COR-L47 (cell line): ENCODE data around the gene APBB2.
A peak's percentile ranks its signal among the peaks of the same experiment; 100 is the strongest.

Experiments used
- DNase-seq: peaks from one replicate; lab custom pipeline; 2025; lab: John Stamatoyannopoulos, UW

The APBB2 gene

DNA sequence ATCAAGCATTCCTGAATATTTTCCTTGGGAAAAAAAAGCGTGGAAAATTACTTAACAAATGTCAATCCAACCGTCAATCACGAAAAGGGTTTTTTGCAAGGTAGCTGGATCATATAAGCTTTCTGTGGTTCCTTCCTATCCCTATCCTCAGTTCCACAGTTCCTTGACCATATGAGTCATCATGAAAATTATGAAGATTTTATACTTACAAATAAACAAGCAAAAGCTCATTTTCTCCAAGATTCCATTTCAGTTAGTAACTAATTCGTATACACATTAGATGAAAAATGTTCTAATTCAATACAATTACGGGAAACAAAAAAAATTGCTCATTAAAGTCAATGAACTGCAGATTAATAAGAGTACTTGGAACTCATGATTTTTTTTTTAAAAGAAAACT lies 235.8 kb downstream of the APBB2 start:
- DNase-seq, result no peak

DNA sequence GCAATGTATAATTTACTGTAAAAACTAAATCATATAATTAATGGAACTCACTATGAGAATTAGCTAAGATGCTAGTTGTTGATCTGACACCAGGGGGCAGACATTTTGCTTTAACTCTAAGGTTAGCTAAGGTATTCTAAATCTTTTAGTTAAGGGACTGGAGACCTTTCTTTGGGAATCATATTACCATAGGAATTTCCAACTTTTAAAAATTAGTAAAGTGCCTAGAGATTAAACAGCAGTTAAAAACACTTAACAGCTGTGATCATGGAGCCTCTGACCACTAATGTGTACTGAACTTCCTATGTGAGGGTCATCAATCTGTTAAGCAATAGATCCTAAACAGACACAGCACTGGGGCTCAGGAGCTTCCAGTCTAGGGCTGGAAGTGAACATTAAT lies 238.0 kb downstream of the APBB2 start:
- DNase-seq, result peak; percentile 68

DNA sequence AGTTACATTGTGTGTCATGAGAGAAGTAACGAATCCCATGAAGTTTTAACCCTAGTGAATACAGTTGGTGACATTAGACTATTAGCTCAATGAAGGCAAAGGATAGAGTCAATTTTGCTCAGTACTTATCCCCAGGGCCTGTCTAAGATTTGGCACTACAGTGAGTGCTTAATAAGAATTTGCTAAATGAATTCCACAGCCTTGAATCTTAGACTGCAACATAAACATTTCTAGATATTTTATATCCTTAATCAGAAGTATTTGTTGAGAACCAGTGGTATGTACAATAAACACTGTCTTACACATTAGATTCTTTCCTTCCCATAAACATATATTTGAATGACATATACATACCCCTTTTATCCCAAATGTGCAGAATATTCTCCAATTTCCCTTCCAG lies 241.6 kb downstream of the APBB2 start:
- no peak for DNase-seq

DNA sequence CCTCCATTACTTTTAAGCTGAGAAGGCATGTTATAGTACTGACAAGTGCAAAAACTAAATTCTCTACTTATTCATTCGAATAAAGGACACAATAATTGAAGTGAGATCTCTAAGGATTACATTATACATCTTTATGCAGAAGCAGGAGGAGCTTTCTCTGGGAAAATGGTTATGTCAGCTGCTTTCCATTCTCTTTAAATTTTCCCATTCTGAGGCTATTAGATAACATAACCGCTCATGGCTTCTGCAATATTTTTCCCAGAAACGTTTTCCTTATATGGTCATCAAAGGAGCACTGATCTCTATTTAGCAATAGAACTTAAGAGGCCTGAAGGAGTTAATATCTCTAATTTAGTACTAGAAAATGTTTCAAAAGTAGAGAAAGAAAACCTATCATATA lies 243.0 kb downstream of the APBB2 start:
- no peak for DNase-seq

DNA sequence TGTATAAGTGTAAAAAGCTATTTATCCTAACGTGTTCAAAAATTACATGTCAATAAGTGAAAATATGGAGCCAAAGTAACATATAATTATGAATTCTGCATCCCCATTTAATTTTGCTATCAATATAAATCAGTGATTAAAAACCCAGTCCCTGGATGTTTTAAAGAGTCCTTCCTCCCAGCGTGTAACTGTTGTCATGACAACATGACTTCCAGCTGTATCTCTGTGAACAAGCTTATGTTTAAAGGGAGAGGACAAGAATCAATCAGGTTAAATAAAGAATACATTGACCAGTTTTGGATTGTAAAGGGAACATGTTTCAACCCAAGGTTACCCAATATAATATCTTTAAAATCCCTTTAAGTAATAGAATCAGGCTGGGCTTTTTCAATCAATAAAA lies 244.8 kb downstream of the APBB2 start:
- peak; percentile 7 for DNase-seq

DNA sequence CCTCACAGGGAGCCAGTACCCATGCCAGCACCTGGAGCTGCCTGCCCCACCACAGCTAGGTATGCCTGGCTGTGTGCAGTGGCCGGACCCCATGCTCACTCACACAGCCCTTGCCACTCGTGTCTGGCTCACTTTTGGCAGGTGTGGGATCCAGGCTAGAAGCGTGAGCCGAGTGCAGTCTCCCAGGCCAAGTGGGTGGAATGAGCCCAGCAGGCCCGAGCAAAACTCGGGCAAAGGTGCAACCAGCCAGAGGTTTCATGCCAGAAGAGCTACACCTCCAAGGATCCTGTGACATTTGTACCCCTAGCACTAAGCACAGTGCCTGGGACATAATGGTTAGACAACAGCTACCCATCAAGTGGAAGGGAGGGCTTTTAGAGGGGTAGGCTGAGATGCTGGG lies 246.8 kb downstream of the APBB2 start:
- no peak for DNase-seq

DNA sequence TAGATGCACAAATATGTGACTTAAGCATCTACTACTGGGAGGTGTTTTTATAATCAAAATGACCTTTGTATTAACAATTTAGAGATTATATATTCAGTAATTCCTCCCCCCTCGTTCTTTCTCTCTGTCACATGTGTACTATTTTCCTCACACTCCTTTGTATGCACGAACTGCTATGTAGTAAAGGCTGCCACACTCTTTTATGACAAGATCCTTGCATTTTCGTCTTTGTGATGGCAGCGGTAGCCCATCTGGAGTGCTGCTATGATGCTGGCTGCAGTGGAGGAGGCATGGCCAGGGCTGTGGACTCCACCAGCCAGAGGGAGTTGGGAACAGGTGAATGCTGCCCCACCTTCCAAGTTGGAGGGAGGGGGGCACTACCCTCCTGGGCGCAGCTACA lies 248.3 kb downstream of the APBB2 start:
- no peak for DNase-seq

DNA sequence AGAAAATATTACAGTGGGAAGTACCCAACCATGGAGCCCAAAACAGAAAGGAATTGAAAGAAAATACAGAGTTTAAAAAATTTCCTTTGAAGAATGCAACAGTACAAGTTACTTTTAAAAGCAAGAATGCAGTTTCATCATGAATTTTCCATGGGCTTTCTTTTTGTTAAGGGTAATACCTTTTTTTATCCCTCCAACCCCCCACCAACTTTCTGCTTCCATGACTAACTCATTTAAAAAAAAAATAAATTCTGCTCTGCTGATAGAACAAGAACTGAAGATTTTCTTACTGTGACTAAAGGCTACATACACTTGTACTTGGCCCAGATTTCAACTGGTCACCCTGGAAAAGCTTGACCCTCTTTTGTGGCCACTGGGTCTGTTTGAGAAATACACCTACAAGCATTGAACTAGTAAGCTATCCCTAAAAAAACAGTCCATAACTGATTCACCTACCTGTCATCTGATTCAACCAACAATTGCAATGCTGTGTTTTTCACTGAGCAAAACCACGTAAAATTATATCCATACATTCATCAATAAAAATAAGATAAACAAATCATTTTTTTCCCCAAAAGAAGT lies 250.4 kb downstream of the APBB2 start:
- DNase-seq, result no peak

DNA sequence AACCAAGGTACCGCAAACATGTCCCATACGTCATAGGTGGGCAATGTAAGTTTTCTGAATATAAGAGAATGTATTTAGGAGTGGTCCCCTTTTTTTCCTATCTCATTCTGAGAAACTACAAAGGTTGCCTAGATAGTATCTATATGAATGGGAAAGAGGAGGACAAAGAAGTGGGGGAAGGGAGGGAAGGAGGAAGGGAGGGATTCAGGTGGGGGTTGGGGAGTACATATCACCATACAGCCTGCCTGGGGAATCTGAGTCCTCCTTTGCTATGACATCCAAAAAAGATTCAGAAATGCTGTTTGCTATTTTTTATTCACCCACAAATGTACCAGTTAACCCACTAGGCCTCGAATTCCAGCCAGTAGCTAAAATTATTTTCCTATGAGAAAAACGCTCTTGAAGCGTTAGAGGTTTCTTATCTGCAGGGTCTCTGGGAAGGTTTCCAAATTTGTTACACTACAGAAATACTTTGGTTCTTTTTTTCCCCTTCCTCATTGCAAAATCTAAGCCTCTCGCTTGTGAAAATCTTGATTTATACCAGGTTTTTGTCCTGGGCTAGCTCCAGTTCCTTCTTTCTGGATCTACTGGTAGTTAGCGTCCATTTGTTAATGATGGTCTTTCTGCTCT lies 251.7 kb downstream of the APBB2 start:
- DNase-seq, result no peak

DNA sequence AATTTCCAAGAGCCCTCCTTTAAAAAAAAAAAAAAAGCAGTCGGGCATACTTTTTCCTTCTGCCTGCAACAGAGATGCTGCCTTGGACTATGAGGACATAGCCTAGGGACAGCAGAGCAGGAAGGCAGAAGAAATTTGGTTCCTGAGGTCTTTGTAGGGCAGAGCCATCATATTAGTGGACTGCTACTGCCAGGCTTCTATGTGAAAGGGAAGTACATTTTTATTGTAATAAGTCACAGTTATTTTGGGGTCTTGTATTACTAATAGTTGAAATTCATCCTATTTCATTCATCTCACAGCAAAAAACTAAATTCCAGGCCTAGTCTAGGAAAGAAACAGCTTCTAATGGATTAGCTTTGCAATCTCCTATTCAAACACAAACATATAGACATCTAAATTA lies 253.4 kb downstream of the APBB2 start:
- no peak for DNase-seq

DNA sequence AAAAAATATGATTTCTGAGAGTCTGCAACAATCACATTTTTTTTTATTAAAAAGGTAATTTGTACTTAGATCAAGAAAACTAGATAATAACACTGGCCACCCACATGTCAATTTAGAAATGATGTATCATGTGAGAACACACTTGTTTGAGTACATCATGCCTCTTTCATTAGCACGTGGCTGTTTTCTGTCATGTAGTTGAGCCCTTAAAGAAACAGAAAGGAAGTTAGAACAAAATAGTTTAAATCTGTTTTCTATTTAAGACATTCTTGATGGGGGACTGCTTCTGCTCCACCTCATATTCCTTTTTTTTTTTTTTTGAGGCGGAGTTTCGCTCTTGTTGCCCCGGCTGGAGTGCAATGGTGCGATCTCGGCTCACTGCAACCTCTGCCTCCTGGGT lies 257.1 kb downstream of the APBB2 start:
- DNase-seq, result no peak

DNA sequence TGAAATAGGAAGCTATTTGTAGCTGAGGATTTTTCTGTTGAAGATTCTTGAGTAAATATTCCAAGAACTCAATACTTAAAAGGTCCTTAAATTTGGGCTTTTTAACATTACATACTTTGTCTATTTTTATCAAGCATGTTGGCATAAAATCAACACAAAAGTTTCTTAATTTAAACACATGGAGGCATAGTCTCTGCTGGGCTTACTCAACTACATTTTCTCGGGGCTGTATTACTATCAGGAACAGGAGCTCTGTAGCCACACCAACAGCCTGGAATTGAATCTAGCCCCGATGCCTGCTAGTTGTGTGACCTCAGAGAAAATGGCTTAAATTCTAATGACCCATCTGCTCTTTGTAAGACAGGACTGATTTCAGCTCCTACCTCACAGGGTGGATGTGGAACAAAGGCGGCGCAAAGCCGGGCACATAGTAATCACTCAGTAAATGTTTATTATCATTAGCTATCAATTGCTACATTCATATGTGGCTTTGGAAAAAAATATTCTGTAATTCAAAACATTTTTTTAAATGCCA lies 257.6 kb downstream of the APBB2 start:
- no peak for DNase-seq

DNA sequence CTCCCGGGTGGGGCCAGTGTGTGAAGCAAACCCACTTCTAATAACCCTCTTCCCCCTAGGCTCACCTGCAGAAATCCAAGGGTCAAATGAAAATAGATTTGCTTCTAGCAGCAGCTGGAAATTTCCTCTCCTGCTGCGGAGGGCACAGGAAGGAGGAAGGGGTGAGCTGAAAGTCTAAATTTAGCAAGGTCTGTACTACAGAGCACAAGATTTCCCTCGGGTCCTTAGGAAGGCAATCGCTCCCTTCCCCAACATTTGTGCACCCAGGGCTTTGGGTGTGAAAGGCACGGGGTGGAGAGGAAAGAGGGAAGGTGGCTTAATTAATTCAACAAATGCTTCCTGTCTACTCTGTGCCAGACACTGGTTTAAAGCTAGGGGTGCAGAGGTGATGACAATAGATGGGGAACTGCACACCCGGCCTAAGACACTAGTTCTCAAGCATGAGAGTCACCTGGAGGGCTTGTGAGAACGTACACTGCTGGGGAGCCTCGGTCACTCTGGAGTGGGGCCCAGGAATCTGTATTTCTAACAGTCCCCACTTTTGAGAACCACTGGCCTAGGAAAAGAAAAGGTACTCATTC lies 260.2 kb downstream of the APBB2 start:
- DNase-seq, result no peak

DNA sequence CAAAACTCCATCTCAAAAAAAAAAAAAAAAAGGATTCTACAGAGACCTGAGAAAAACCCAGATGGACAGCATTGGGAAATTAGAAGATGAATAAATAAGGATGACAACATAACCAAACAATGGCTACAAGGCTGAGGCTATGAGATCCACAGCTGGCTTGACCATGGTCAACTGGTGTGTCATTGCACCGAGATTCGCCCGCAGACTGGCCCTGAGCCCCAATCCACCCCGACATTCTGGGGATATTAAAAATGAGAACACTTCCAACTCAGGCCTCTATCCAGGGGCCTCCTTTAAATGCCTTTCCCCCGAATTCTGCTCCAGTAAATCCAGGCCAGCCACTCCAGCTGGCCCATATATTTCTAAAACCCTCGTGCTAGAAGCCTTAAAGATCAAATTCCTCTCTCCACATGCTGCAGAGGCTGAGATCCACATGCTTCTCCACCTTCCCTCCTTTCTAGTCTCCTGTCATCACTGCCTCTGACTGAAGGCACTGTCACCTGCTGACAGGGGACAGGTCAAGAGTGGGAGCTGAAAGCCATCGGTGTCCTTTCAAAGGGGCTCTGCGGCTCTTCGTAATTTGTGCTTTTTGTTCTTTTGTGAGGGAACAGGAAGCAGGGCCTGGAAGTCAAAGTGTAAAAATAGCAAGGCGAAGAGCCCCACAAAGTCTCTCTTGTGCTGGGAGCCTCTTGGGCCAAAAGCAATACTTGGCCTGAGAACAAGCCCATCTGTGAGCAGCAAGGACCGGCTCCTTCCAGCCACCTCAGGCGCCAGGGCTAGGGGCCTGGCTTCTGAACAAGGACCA lies 260.9 kb downstream of the APBB2 start:
- no peak for DNase-seq

DNA sequence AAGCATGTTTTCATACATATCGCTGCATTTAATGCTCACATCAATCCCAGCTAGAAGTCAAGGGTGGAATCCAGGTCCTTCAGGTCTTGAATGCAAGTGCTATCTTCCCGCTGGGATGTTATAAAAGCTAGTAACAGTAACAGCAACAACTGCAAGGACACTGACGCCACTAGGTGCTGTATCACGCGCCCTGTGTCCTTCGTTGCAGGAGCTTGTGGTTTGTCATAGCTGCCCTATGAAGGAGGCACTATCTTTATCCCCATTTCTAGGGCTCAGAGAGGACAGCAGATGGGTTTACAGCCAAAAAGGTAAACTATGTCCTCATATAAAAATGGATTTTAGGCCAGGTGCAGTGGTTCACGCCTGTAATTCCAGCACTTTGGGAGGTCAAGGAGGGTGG lies 261.7 kb downstream of the APBB2 start:
- DNase-seq, result no peak

DNA sequence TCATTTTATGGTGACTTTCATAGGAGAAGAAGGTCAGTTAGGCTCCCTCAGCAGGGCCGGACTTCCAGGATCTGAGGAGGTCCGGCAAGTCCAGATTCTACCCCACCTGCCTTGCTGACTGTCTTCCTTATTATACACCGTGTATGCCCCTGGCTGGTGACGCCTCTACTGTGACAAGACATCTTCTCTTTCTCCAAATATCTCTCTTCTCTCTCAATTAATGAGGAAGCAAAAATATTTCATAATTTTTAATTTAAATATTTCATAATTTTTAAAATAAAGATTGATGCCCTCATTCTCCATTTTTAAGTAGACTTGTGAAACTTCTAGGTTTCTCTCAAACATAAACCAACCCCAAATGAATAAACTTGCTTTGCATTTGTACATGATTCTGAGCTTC lies 262.1 kb downstream of the APBB2 start:
- DNase-seq, result no peak

DNA sequence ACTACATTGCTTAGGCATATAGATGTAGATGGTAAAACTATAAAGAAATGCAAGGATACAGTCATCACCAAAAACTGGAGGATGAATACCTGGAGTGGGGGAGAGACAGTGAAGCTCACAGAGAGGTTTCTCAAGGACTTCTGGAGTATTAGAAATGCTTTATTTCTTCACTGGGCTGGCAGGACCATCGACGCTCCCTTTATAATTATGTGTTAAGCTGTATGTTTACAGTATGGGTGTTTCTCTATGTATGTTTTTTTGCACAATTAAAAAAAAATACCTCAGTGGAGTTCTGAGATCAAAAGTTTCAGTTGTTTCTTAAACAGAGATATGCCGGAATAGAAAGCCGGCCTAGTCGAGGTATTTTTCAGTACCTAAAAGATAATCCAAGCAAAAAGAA lies 263.3 kb downstream of the APBB2 start:
- no peak for DNase-seq

DNA sequence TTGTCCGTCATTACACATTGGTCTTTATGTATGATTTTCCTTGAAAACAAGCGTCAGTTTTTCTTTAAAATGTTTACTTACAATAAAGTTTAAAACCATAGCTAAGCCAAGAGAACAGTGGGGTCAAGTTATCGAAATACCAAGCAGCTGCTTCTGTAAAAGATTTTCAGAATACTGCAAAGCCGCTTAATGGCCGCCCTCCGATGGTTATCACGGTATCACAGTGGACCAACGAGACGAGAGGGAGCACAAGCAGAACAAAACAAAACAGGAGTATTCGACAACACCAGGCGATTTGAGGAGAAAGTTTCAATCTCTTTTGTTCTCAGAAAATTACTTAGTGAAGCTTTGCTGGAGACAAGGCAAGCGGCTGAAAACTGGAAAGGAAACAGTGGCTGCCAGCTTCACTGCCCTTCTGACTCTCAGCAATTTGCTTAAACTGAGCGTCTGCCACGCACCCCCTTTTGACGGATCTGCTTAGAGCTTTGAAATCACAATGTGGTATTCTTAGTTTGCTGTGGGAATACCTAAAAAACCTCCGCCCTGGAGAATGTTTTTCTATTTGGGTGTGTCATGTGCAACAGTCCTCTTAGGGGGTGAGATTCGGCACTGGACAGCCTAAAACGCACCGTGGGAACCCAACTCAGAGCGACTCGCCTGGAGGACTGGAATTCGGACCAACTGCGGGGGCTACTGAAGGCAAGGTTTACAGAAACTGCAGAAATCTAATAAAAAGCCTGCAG lies 264.8 kb downstream of the APBB2 start:
- no peak for DNase-seq

DNA sequence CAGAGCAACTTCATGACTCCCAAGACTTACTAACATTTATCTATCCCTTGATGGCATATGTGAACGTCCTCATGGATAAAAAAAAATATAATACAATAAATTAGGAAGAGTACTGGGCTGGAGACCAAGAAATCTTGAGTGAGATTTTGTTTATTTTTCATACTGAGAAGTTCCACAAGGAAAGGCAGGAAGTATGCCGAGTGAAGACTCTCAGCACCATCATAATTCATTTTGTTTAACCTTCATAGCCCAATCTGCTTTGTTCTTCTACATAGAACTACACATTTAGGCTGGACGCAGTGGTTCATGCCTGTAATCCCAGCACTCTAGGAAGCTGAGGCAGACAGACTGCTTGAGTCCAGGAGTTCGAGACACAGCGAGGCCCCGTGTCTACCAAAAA lies 266.3 kb downstream of the APBB2 start:
- no peak for DNase-seq

DNA sequence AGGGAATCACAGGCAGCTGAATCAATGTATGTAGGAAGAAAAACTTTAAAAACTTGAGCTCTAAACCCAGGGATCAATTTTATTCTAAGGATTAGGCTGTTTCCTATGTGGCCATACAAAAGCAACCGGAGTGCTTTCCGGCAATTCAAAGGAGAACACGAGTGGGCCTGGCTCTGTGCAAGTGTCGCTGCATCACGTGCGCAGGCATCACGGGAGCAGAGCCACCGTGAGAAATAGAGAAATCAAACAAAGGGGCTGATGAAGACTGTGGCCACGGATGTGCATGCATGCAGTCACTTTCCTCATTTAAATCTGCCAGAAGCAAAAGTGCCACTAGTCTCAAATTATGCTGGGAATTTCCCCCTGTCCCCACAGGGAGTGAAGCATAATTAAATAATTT lies 267.7 kb downstream of the APBB2 start:
- DNase-seq, result no peak

DNA sequence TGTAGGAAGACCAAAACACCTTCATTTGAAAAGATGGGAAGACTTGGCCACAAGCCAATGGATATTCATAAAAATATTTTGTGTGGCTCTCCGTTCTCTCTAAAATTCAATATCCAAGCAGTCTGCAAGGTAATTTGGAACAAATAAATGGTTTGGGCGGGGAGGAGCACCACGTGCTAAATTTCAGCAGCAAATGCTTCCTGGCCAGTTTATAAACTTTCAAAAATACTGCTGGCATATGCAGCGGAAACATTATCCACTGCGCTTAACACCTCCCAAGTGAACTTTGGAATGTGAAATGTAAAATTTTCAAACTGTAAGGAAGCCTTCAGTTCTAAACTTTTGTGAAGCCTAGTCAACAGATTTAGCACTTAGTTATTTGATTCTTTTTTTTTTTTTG lies 273.6 kb downstream of the APBB2 start:
- DNase-seq, result no peak

DNA sequence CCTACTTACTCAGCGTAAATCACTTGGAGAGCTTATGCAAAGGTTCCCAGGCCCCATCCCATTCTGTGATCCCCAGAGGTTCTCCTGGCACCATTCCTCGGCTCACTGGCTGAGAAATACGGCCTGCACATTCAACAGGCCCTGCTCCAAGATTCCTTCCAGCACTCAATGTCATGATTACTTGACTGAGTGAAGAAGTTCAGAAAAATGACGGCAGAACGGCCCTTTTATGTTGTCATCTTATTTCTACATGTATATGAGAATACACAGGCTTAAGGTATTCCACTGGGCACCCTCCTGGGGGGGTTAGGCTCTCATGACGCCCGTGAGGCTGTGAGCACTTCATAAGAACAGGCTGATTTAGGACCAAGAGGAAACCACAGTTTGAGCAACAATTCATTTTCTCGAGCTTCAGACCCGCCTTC lies 274.0 kb downstream of the APBB2 start:
- DNase-seq, result no peak
